Measurements from ENCODE around the gene CATSPER4. TPM values are rescaled to one million over a fixed set of nuclear protein-coding genes. Genes with fewer than 3 reads are reported as not detected.

The CATSPER4 gene
- total RNA-seq, 2 donors from 2014 or later: 1.5 TPM; not detected in 1

GRCh38 chr1:26191739-26192138, 1.3 kb downstream of the CATSPER4 start:
- 52% methylated on average over 3 of the region's 3 CpGs for WGBS
- DNase-seq (ENCODE audit: low spot score): no peak
- Histone ChIP-seq H3K9me3 (no peaks in the 10 kb centered on the region), H3K4me3 (no peak overlapping the region), H3K4me1 (replicated peaks) (no peaks in the 10 kb centered on the region), H3K27me3 (replicated peaks; ENCODE audit: insufficient read depth) (no peaks in the 10 kb centered on the region), H3K36me3 (no peaks in the 10 kb centered on the region), H3K27ac (no peak overlapping the region)
- intact Hi-C loops (cut with DNase I): no loop called here
- TF ChIP-seq POLR2AphosphoS5 (IDR thresholded peaks at IDR 0.05) (no peak), CTCF (IDR thresholded peaks at IDR 0.05) (no peak), POLR2A (IDR thresholded peaks at IDR 0.05) (no peak)

GRCh38 chr1:26195805-26196204, 5.4 kb downstream of the CATSPER4 start:
- no peaks in the 10 kb centered on the region for H3K27me3 ChIP-seq (replicated peaks; ENCODE audit: insufficient read depth)
- no peak overlapping the region for H3K4me3 ChIP-seq
- no peaks in the 10 kb centered on the region for H3K9me3 ChIP-seq
- WGBS: 76% methylated on average over 3 of the region's 3 CpGs
- DNase-seq (ENCODE audit: low spot score): no peak
- no peak for TF ChIP-seq CTCF (IDR thresholded peaks at IDR 0.05)
- TF ChIP-seq POLR2AphosphoS5 (IDR thresholded peaks at IDR 0.05): no peak
- TF ChIP-seq POLR2A (IDR thresholded peaks at IDR 0.05): no peak
- intact Hi-C loops (cut with DNase I): no loop called here
- H3K36me3 ChIP-seq: no peaks in the 10 kb centered on the region
- H3K27ac ChIP-seq: no peak overlapping the region
- H3K4me1 ChIP-seq (replicated peaks): no peaks in the 10 kb centered on the region

GRCh38 chr1:26197301-26197700, 6.9 kb downstream of the CATSPER4 start:
- intact Hi-C loops (cut with DNase I): no loop called here
- H3K27me3 ChIP-seq (replicated peaks; ENCODE audit: insufficient read depth): no peaks in the 10 kb centered on the region

GRCh38 chr1:26197813-26198212, 7.4 kb downstream of the CATSPER4 start:
- H3K9me3 ChIP-seq: no peaks in the 10 kb centered on the region
- no peak overlapping the region for H3K27ac ChIP-seq
- intact Hi-C loops (cut with DNase I): no loop called here
- no peaks in the 10 kb centered on the region for H3K36me3 ChIP-seq
- H3K4me3 ChIP-seq: no peak overlapping the region
- TF ChIP-seq POLR2AphosphoS5 (IDR thresholded peaks at IDR 0.05) (no peak), POLR2A (IDR thresholded peaks at IDR 0.05) (no peak), CTCF (IDR thresholded peaks at IDR 0.05) (no peak)
- 92% methylated on average over 11 of the region's 11 CpGs for WGBS
- H3K27me3 ChIP-seq (replicated peaks; ENCODE audit: insufficient read depth): no peaks in the 10 kb centered on the region
- DNase-seq (ENCODE audit: low spot score): no peak
- H3K4me1 ChIP-seq (replicated peaks): no peaks in the 10 kb centered on the region

More at GRCh38 chr1:26197301-26197700, 6.9 kb downstream of the CATSPER4 start:
- Histone ChIP-seq H3K27ac (no peak overlapping the region), H3K4me3 (no peak overlapping the region), H3K36me3 (no peaks in the 10 kb centered on the region), H3K9me3 (no peaks in the 10 kb centered on the region), H3K4me1 (replicated peaks) (no peaks in the 10 kb centered on the region)
- no peak for DNase-seq (ENCODE audit: low spot score)
- no peak for TF ChIP-seq POLR2A (IDR thresholded peaks at IDR 0.05)
- no peak for TF ChIP-seq POLR2AphosphoS5 (IDR thresholded peaks at IDR 0.05)
- no peak for TF ChIP-seq CTCF (IDR thresholded peaks at IDR 0.05)
- WGBS: 97% methylated on average over 3 of the region's 3 CpGs

- TF ChIP-seq POLR2A (IDR thresholded peaks at IDR 0.05) (no peak), POLR2AphosphoS5 (IDR thresholded peaks at IDR 0.05) (no peak), CTCF (IDR thresholded peaks at IDR 0.05) (no peak)
- Histone ChIP-seq H3K27me3 (replicated peaks; ENCODE audit: insufficient read depth) (no peaks in the 10 kb centered on the region), H3K9me3 (no peaks in the 10 kb centered on the region), H3K4me3 (no peak overlapping the region), H3K36me3 (no peaks in the 10 kb centered on the region), H3K4me1 (replicated peaks) (no peaks in the 10 kb centered on the region), H3K27ac (no peak overlapping the region)
- 80% methylated on average over 5 of the region's 5 CpGs for WGBS
- DNase-seq (ENCODE audit: low spot score): no peak
- intact Hi-C loops (cut with DNase I): no loop called here
Observed at GRCh38 chr1:26200413-26200812, 10.0 kb downstream of the CATSPER4 start.
